HepG2 (cell line): ENCODE measurements around the gene RPL18. TPM values are rescaled to one million over a fixed set of nuclear protein-coding genes. Genes with fewer than 3 reads are reported as not detected.

Source experiments
- ELK4 ChIP-seq: sonication (generic); formaldehyde crosslinking; IDR thresholded peaks from 2 replicates; pipeline ENCODE4 v1.9.0; 2021; ENCODE audit warnings: missing genetic modification reagents, borderline replicate concordance
- GABPB1 ChIP-seq: IDR thresholded peaks from 2 replicates; pipeline ENCODE4 v1.6.1; 2016; ENCODE audit warnings: mild to moderate bottlenecking, missing genetic modification reagents, moderate library complexity, missing compliant biosample characterization
- HCFC1 ChIP-seq: fragments of 150-350 bp; IDR thresholded peaks from 2 replicates; pipeline ENCODE4 v1.6.1; 2014; ENCODE audit warnings: low read depth, low read length
- MEF2D ChIP-seq: sonication (generic); formaldehyde crosslinking; IDR thresholded peaks from 2 replicates; pipeline ENCODE4 v1.5.1; 2020; ENCODE audit warnings: mild to moderate bottlenecking, missing genetic modification reagents
- NFIB ChIP-seq: sonication (generic); formaldehyde crosslinking; IDR thresholded peaks from 2 replicates; pipeline ENCODE4 v1.9.0; 2021; ENCODE audit warnings: missing genetic modification reagents, mild to moderate bottlenecking, borderline replicate concordance
- NR2F6 ChIP-seq, 2 experiments: IDR thresholded peaks; 2 replicates each; pipeline ENCODE4 v1.6.1; 2016; ENCODE audit warnings: antibody characterized with exemption in 1 of 2, mild to moderate bottlenecking in 1 of 2
- ZNF142 ChIP-seq: sonication (generic); formaldehyde crosslinking; IDR thresholded peaks from 2 replicates; pipeline ENCODE4 v1.4.0; 2020; ENCODE audit warnings: missing genetic modification reagents
- ZNF550 ChIP-seq: sonication (generic); formaldehyde crosslinking; IDR thresholded peaks from 2 replicates; pipeline ENCODE4 v1.4.0; 2020; ENCODE audit warnings: mild to moderate bottlenecking, missing genetic modification reagents, borderline replicate concordance
- polyA plus RNA-seq, 8 experiments: library from polyadenylated mRNA; depleted of rRNA in 3 of 8; stranded (reverse) in 7 of 8; unstranded in 1 of 8; fragments of >200 nt; fragmentation: Illumina TruSeq in 4 of 8; extraction: Trizol in 4 of 8; gene quantifications; 2 replicates each; pipeline versions ENCODE4 v1.2.1 to v1.2.3, GENCODE V29; 2011 to 2016; ENCODE audit warnings: low read depth in 4 of 8, missing spikeins in 1 of 8, mixed read lengths in 1 of 8; ENCODE audit not compliant: insufficient read depth in 1 of 8
- total RNA-seq, 5 experiments: library from RNA; depleted of rRNA; stranded (reverse); fragments of >200 nt; fragmentation: Illumina TruSeq; extraction: Trizol; gene quantifications; 2 replicates each; pipeline ENCODE4 v1.2.3, GENCODE V29; 2016; ENCODE audit warnings: low read depth in 1 of 5
- TF ChIP-seq, protein P1 (sequence below): sonication (generic); formaldehyde crosslinking; IDR thresholded peaks from 2 replicates; pipeline ENCODE4 v1.4.0; 2020; ENCODE audit warnings: mild to moderate bottlenecking, missing genetic modification reagents
- TF ChIP-seq, protein P2 (sequence below): sonication (generic); formaldehyde crosslinking; IDR thresholded peaks from 2 replicates; pipeline ENCODE4 v1.4.0; 2020; ENCODE audit warnings: missing genetic modification reagents; ENCODE audit errors: not compliant biosample characterization
- TF ChIP-seq, protein P3 (sequence below): sonication (generic); formaldehyde crosslinking; IDR thresholded peaks from 2 replicates; pipeline ENCODE4 v1.4.0; 2020; ENCODE audit warnings: missing genetic modification reagents

The RPL18 gene
- total and polyA plus RNA-seq, 2 of the 13 experiments (the other 11 are each of a cell fraction or from before 2014, with no cell fraction given), result 1,485 to 1,639 TPM

DNA sequence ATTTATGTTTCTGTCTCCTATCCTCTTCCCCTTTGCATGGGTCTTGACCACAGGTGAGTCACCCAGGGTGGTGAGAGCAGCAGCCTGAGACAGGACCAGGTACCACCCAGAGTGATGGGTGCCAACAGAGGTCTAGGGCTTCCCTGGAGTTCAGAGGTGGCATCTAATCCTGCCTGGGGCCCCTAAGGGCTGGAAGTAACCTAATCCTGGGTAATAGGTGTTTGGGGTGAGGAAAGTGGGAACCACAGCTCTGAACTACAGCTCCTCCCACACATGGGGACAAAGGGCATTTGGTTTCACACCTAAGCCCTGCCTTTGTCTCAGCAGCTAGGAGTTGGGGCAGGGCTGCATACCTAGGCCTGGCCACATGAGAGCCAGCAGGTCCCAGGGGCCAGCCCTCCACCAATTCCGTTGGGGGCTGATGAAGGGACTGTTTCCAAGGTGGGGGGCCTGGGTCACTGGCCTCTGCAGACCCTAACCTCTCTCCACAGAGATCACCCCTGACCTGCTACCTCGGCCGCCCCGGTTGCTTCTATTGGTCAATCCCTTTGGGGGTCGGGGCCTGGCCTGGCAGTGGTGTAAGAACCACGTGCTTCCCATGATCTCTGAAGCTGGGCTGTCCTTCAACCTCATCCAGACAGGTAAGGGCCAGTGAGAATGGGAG is 8.4 kb upstream of the RPL18 start (continued):
- TF ChIP-seq ZNF142 (CRISPR knock-in tag), result no peak
- TF ChIP-seq, protein P1, sequence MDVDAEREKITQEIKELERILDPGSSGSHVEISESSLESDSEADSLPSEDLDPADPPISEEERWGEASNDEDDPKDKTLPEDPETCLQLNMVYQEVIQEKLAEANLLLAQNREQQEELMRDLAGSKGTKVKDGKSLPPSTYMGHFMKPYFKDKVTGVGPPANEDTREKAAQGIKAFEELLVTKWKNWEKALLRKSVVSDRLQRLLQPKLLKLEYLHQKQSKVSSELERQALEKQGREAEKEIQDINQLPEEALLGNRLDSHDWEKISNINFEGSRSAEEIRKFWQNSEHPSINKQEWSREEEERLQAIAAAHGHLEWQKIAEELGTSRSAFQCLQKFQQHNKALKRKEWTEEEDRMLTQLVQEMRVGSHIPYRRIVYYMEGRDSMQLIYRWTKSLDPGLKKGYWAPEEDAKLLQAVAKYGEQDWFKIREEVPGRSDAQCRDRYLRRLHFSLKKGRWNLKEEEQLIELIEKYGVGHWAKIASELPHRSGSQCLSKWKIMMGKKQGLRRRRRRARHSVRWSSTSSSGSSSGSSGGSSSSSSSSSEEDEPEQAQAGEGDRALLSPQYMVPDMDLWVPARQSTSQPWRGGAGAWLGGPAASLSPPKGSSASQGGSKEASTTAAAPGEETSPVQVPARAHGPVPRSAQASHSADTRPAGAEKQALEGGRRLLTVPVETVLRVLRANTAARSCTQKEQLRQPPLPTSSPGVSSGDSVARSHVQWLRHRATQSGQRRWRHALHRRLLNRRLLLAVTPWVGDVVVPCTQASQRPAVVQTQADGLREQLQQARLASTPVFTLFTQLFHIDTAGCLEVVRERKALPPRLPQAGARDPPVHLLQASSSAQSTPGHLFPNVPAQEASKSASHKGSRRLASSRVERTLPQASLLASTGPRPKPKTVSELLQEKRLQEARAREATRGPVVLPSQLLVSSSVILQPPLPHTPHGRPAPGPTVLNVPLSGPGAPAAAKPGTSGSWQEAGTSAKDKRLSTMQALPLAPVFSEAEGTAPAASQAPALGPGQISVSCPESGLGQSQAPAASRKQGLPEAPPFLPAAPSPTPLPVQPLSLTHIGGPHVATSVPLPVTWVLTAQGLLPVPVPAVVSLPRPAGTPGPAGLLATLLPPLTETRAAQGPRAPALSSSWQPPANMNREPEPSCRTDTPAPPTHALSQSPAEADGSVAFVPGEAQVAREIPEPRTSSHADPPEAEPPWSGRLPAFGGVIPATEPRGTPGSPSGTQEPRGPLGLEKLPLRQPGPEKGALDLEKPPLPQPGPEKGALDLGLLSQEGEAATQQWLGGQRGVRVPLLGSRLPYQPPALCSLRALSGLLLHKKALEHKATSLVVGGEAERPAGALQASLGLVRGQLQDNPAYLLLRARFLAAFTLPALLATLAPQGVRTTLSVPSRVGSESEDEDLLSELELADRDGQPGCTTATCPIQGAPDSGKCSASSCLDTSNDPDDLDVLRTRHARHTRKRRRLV (CRISPR knock-in tag), result no peak
- TF ChIP-seq, protein P2, sequence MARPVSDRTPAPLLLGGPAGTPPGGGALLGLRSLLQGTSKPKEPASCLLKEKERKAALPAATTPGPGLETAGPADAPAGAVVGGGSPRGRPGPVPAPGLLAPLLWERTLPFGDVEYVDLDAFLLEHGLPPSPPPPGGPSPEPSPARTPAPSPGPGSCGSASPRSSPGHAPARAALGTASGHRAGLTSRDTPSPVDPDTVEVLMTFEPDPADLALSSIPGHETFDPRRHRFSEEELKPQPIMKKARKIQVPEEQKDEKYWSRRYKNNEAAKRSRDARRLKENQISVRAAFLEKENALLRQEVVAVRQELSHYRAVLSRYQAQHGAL, result no peak
- TF ChIP-seq GABPB1 (CRISPR knock-in tag), result no peak
- peak; percentile 44 for TF ChIP-seq NR2F6 (IDR thresholded peaks at IDR 0.05)
- TF ChIP-seq NR2F6 (CRISPR knock-in tag; IDR thresholded peaks at IDR 0.05), result peak; percentile 63; the same call in 1 of the 2 replicates
- TF ChIP-seq ZNF550 (CRISPR knock-in tag), result no peak
- TF ChIP-seq MEF2D (CRISPR knock-in tag), result no peak
- TF ChIP-seq NFIB, result no peak
- TF ChIP-seq, protein P3, sequence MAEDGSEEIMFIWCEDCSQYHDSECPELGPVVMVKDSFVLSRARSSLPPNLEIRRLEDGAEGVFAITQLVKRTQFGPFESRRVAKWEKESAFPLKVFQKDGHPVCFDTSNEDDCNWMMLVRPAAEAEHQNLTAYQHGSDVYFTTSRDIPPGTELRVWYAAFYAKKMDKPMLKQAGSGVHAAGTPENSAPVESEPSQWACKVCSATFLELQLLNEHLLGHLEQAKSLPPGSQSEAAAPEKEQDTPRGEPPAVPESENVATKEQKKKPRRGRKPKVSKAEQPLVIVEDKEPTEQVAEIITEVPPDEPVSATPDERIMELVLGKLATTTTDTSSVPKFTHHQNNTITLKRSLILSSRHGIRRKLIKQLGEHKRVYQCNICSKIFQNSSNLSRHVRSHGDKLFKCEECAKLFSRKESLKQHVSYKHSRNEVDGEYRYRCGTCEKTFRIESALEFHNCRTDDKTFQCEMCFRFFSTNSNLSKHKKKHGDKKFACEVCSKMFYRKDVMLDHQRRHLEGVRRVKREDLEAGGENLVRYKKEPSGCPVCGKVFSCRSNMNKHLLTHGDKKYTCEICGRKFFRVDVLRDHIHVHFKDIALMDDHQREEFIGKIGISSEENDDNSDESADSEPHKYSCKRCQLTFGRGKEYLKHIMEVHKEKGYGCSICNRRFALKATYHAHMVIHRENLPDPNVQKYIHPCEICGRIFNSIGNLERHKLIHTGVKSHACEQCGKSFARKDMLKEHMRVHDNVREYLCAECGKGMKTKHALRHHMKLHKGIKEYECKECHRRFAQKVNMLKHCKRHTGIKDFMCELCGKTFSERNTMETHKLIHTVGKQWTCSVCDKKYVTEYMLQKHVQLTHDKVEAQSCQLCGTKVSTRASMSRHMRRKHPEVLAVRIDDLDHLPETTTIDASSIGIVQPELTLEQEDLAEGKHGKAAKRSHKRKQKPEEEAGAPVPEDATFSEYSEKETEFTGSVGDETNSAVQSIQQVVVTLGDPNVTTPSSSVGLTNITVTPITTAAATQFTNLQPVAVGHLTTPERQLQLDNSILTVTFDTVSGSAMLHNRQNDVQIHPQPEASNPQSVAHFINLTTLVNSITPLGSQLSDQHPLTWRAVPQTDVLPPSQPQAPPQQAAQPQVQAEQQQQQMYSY, result no peak
- no peak for TF ChIP-seq ELK4 (CRISPR knock-in tag)
- TF ChIP-seq HCFC1, result no peak
